ENCODE data around the gene ARHGEF28.

DNA sequence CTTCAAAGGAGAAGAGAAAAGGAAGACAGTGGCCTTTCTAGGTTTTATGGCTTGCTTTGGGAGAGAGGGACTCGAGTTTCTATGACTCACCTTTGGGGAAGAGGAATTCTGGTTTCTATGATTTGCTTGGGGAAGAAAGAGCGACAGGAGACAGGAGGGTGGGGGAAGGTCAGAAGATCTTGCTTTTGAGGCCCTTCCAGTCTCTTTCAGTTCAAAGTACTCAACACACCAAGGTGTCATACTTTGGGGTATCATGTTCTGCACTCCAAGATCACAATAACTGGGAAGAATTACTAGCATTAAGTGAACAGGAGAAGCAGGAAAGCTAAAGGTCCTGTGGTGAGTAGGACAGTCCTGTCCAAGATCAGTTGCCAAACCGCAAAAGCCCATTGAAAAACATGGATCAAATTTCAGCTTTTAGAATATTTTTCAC is 324.5 kb downstream of the ARHGEF28 start:
- TF ChIP-seq, protein P1, sequence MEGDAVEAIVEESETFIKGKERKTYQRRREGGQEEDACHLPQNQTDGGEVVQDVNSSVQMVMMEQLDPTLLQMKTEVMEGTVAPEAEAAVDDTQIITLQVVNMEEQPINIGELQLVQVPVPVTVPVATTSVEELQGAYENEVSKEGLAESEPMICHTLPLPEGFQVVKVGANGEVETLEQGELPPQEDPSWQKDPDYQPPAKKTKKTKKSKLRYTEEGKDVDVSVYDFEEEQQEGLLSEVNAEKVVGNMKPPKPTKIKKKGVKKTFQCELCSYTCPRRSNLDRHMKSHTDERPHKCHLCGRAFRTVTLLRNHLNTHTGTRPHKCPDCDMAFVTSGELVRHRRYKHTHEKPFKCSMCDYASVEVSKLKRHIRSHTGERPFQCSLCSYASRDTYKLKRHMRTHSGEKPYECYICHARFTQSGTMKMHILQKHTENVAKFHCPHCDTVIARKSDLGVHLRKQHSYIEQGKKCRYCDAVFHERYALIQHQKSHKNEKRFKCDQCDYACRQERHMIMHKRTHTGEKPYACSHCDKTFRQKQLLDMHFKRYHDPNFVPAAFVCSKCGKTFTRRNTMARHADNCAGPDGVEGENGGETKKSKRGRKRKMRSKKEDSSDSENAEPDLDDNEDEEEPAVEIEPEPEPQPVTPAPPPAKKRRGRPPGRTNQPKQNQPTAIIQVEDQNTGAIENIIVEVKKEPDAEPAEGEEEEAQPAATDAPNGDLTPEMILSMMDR (IDR thresholded peaks at IDR 0.05) = no peak
- TF ChIP-seq POLR2A (IDR thresholded peaks at IDR 0.05) (no peak), EP300 (IDR thresholded peaks at IDR 0.05) (no peak)
